K562 (cell line): ENCODE data around the gene ARHGAP25. TPM values are rescaled to one million over a fixed set of nuclear protein-coding genes. Genes with fewer than 3 reads are reported as not detected.

ENCODE experiments used
- ATAC-seq: fragments of 200-7000 bp; cut with Tn5 transposase; 3 replicates; pipeline ENCODE4 v1.9.1; 2020; ENCODE audit warnings: moderate library complexity
- BruUV-seq: library from RNA; stranded (reverse); fragments of 400-500 nt; replicated peaks from 2 replicates; lab custom pipeline; 2021; lab: Mats Ljungman, UMichigan
- CTCF ChIA-PET: fragments of 300-600 bp; formaldehyde crosslinking; extraction: SDS; loops from one replicate; lab custom pipeline; 2021; ENCODE audit warnings: low intra/inter-chr PET ratio; lab: Yijun Ruan, JAX
- POLR2A ChIA-PET: fragments of 300-600, 350-650 bp; sonication (Branson Sonifier 250); formaldehyde crosslinking; extraction: SDS; loops from one replicate; lab custom pipeline; 2021; ENCODE audit warnings: antibody characterized with exemption, inconsistent platforms; lab: Yijun Ruan, JAX
- DNase-seq, 4 experiments: peaks; one replicate each; pipeline versions ENCODE4 v3.0.0 to v3.0.0-alpha.2; 2011 to 2018; ENCODE audit warnings: low spot score in 3 of 4, mixed read lengths in 3 of 4; ENCODE audit errors: extremely low read depth in 1 of 4
- FAIRE-seq: peaks from 2 replicates; lab custom pipeline; 2011; peaks lifted over from hg19 to GRCh38; lab: Jason Lieb, UNC
- H2AFZ ChIP-seq: 2 replicates; pipeline ENCODE4 v1.6.0; 2011; ENCODE audit warnings: low read depth, low read length, control low read depth, inconsistent platforms
- H3K27ac ChIP-seq: fragments of 200-600 bp; 3 replicates; pipeline ENCODE4 v1.8.0; 2011; ENCODE audit warnings: low read depth, mild to moderate bottlenecking, control low read depth, inconsistent platforms, low read length, moderate library complexity, mixed read lengths; ENCODE audit errors: extremely low read depth
- H3K27me3 ChIP-seq, 2 experiments: fragments of 300-600 bp in 1 of 2; 2 replicates in 1 of 2; 3 replicates in 1 of 2; pipeline versions ENCODE4 v1.6.0 to v1.8.0; 2011; ENCODE audit warnings: inconsistent platforms in 2 of 2, low read length in 2 of 2, mild to moderate bottlenecking in 1 of 2, mixed read lengths in 1 of 2, moderate library complexity in 1 of 2; ENCODE audit not compliant: control insufficient read depth in 2 of 2, insufficient read depth in 2 of 2
- H3K36me3 ChIP-seq: fragments of 300-600 bp; 3 replicates; pipeline ENCODE4 v1.8.0; 2011; ENCODE audit warnings: mild to moderate bottlenecking, low read length, inconsistent platforms; ENCODE audit not compliant: control insufficient read depth, insufficient read depth
- H3K4me1 ChIP-seq, 2 experiments: fragments of 200-600 bp in 1 of 2; replicated peaks in 1 of 2; 2 replicates in 1 of 2; 3 replicates in 1 of 2; pipeline versions ENCODE4 v1.5.1 to v1.8.0; 2011; ENCODE audit warnings: inconsistent platforms in 2 of 2, low read length in 2 of 2, mild to moderate bottlenecking in 1 of 2, mixed read lengths in 1 of 2, moderate library complexity in 1 of 2; ENCODE audit not compliant: control insufficient read depth in 2 of 2, insufficient read depth in 2 of 2
- H3K4me2 ChIP-seq: 2 replicates; pipeline ENCODE4 v1.6.1; 2011; ENCODE audit warnings: low read length, control low read depth, inconsistent platforms, mixed read lengths; ENCODE audit not compliant: insufficient read depth
- H3K4me3 ChIP-seq: fragments of 200-600 bp; sonication (generic), shearing (Covaris generic); 2 replicates; pipeline ENCODE4 v1.5.1; 2016; ENCODE audit warnings: control low read depth, inconsistent platforms
- H3K79me2 ChIP-seq: fragments of 200-600 bp; 3 replicates; pipeline ENCODE4 v1.8.0; 2011; ENCODE audit warnings: low read length, inconsistent platforms; ENCODE audit not compliant: control insufficient read depth, insufficient read depth
- H3K9ac ChIP-seq, 2 experiments: 2 replicates each; pipeline versions ENCODE4 v1.6.0 to v1.6.1; 2011; ENCODE audit warnings: low read depth in 2 of 2, low read length in 2 of 2, control low read depth in 1 of 2, inconsistent platforms in 1 of 2, mild to moderate bottlenecking in 1 of 2, mixed read lengths in 1 of 2; ENCODE audit not compliant: insufficient read depth in 1 of 2
- H3K9me1 ChIP-seq: one replicate; pipeline ENCODE4 v1.6.0; 2011; ENCODE audit warnings: inconsistent platforms, mild to moderate bottlenecking, low read length, moderate library complexity; ENCODE audit not compliant: control insufficient read depth, insufficient read depth
- H3K9me3 ChIP-seq: replicated peaks from 2 replicates; pipeline ENCODE4 v1.5.1; 2011; ENCODE audit warnings: low read depth, low read length, inconsistent platforms; ENCODE audit not compliant: control insufficient read depth, insufficient read depth
- H4K20me1 ChIP-seq: replicated peaks from 2 replicates; pipeline ENCODE4 v1.6.1; 2011; ENCODE audit warnings: low read length, inconsistent platforms, mixed read lengths; ENCODE audit not compliant: control insufficient read depth, insufficient read depth
- ARID1B ChIP-seq: fragments of 450-650 bp; IDR thresholded peaks from 2 replicates; pipeline ENCODE4 v1.6.1; 2016; ENCODE audit warnings: antibody characterized with exemption, mild to moderate bottlenecking, inconsistent platforms
- CTBP1 ChIP-seq: fragments of 450-650 bp; IDR thresholded peaks from 2 replicates; pipeline ENCODE4 v1.6.1; 2016; ENCODE audit warnings: borderline replicate concordance
- ELF1 ChIP-seq: fragments of 200-800 bp; sonication (Bioruptor generic); IDR thresholded peaks from 2 replicates; pipeline ENCODE4 v1.6.1; 2016; ENCODE audit warnings: missing genetic modification characterization, missing compliant biosample characterization
- EP300 ChIP-seq: IDR thresholded peaks from 2 replicates; pipeline ENCODE4 v1.6.1; 2012; ENCODE audit warnings: low read length, improper control_type of control experiment
- FOXA3 ChIP-seq, 2 experiments: fragments of 450-650 bp in 1 of 2; sonication (generic) in 1 of 2; formaldehyde crosslinking; IDR thresholded peaks in 1 of 2; conservative IDR thresholded peaks in 1 of 2; 2 replicates each; pipeline versions ENCODE4 v1.4.0 to v1.8.0; 2020 to 2022; ENCODE audit warnings: mild to moderate bottlenecking in 2 of 2, missing genetic modification reagents in 1 of 2
- FOXK2 ChIP-seq, 2 experiments: fragments of 450-650 bp; IDR thresholded peaks in 1 of 2; conservative IDR thresholded peaks in 1 of 2; 2 replicates each; pipeline ENCODE4 v1.6.1; 2016; ENCODE audit warnings: low read depth in 2 of 2, mild to moderate bottlenecking in 1 of 2
- FOXM1 ChIP-seq, 2 experiments: fragments of 450-650 bp in 1 of 2; sonication (generic) in 1 of 2; formaldehyde crosslinking in 1 of 2; IDR thresholded peaks; 2 replicates each; pipeline versions ENCODE4 v1.6.1 to v1.9.0; 2017 to 2022; ENCODE audit warnings: low read depth in 2 of 2, mild to moderate bottlenecking in 2 of 2, missing genetic modification reagents in 1 of 2, moderate library complexity in 1 of 2
- GABPA ChIP-seq: fragments of 200-800 bp; sonication (Bioruptor generic); conservative IDR thresholded peaks from 2 replicates; pipeline ENCODE4 v1.6.1; 2016; ENCODE audit warnings: low read depth, missing genetic modification characterization, missing compliant biosample characterization
- JUND ChIP-seq, 2 experiments: IDR thresholded peaks; 2 replicates in 1 of 2; 3 replicates in 1 of 2; pipeline ENCODE4 v1.6.1; 2011; ENCODE audit warnings: borderline replicate concordance in 2 of 2, low read depth in 2 of 2, low read length in 2 of 2, improper control_type of control experiment in 1 of 2, missing biosample characterization in 1 of 2, missing genetic modification characterization in 1 of 2, missing genetic modification reagents in 1 of 2
- MECOM ChIP-seq: fragments of 250-450 bp; sonication (Bioruptor Pico); IDR thresholded peaks from 2 replicates; pipeline ENCODE4 v1.8.0; 2022; ENCODE audit warnings: inconsistent platforms
- MEIS2 ChIP-seq: fragments of 450-650 bp; IDR thresholded peaks from 2 replicates; pipeline ENCODE4 v1.6.1; 2014; ENCODE audit warnings: mild to moderate bottlenecking; ENCODE audit not compliant: partially characterized antibody
- NONO ChIP-seq, 2 experiments: fragments of 200-400 bp in 1 of 2; fragments of 450-650 bp in 1 of 2; formaldehyde crosslinking in 1 of 2; IDR thresholded peaks; 2 replicates each; pipeline ENCODE4 v1.6.1; 2017; ENCODE audit warnings: low read depth in 2 of 2, mild to moderate bottlenecking in 2 of 2, moderate library complexity in 2 of 2, low read length in 1 of 2
- SMAD2 ChIP-seq: fragments of 150-350 bp; IDR thresholded peaks from 2 replicates; pipeline ENCODE4 v1.6.1; 2014; ENCODE audit warnings: low read depth, mild to moderate bottlenecking, low read length
- SMARCA4 ChIP-seq: fragments of 450-650 bp; IDR thresholded peaks from 2 replicates; pipeline ENCODE4 v1.6.1; 2016
- SMARCC2 ChIP-seq: fragments of 450-650 bp; IDR thresholded peaks from 2 replicates; pipeline ENCODE4 v1.6.1; 2017; ENCODE audit warnings: antibody characterized with exemption, moderate library complexity, mild to moderate bottlenecking, low read depth
- ZNF311 ChIP-seq: fragments of 250-450 bp; sonication (Bioruptor Pico); IDR thresholded peaks from 2 replicates; pipeline ENCODE4 v1.4.0; 2020; ENCODE audit warnings: mild to moderate bottlenecking, moderate library complexity
- ZNF592 ChIP-seq: fragments of 450-650 bp; IDR thresholded peaks from 2 replicates; pipeline ENCODE4 v1.6.1; 2017; ENCODE audit warnings: antibody characterized with exemption, mild to moderate bottlenecking
- WGBS: fragments of 100-300 bp; shearing (Covaris generic); methylation state at CpG from one replicate; pipeline ENCODE4 v1.1.6; 2016; ENCODE audit warnings: low coverage, mixed read lengths; ENCODE audit not compliant: insufficient coverage; ENCODE audit errors: missing lambda C conversion rate; 5-methylcytosine and 5-hydroxymethylcytosine counted together
- in situ Hi-C: fragments of 300-500 bp; cut with MboI; formaldehyde crosslinking; loops from 4 replicates; pipeline ENCODE4 v1.15.0; 2018; ENCODE audit warnings: inconsistent platforms, mixed read lengths
- intact Hi-C: fragments of 100-400 bp; cut with micrococcal nuclease; formaldehyde crosslinking; loops from 2 replicates; pipeline ENCODE4 v1.14.2; 2022
- polyA plus RNA-seq, 8 experiments: library from polyadenylated mRNA; depleted of rRNA in 4 of 8; stranded (reverse) in 5 of 8; unstranded in 3 of 8; fragments of >200 nt; fragmentation: Nextera tagmentation in 2 of 8; fragmentation: Illumina TruSeq in 1 of 8; extraction: Ambion mirVana in 2 of 8; extraction: Trizol in 1 of 8; gene quantifications; 2 replicates each; pipeline versions ENCODE4 v1.2.1 to v1.2.3, GENCODE V29; 2011 to 2014; ENCODE audit warnings: inconsistent platforms in 1 of 8, missing spikeins in 1 of 8
- total RNA-seq, 7 experiments: library from RNA; depleted of rRNA in 6 of 7; stranded (reverse); fragments of >200 nt in 6 of 7; fragmentation: Illumina TruSeq in 2 of 7; extraction: Trizol in 2 of 7; gene quantifications; 2 replicates each; pipeline versions ENCODE4 v1.2.1 to v1.2.3, GENCODE V29; 2011 to 2021; ENCODE audit warnings: low replicate concordance in 1 of 7
- TF ChIP-seq, protein P1 (sequence below): fragments of 250-450 bp; sonication (Bioruptor Pico); IDR thresholded peaks from 2 replicates; pipeline ENCODE4 v1.8.0; 2022; ENCODE audit warnings: moderate library complexity, mild to moderate bottlenecking, inconsistent platforms

Gene ARHGAP25
- total and polyA plus RNA-seq, 9 of the 15 experiments (the other 6 are each of a cell fraction or from before 2014, with no cell fraction given), result 4.9 to 14.8 (median 10.7) TPM

- no peaks in the 10 kb centered on the region for H3K9me3 ChIP-seq
- 5% methylated on average over 2 of the region's 2 CpGs for WGBS
- H3K27ac ChIP-seq, result no peak overlapping the region
- no TSS peak for BruUV-seq
- no peaks in the 10 kb centered on the region for H3K27me3 ChIP-seq
- no peak overlapping the region for H3K4me2 ChIP-seq
- FAIRE-seq (peak; percentile 56), DNase-seq (peak in 1 of 4 experiments; percentile 54), ATAC-seq (0 out of 3 replicates have a peak, but pooled peaks have one; percentile 44)
- in situ Hi-C loops, result no loop called here
- no peaks in the 10 kb centered on the region for H3K36me3 ChIP-seq
- intact Hi-C loops, result no loop called here
- ChIA-PET CTCF (no interaction called here), POLR2A (interaction anchor here (0.6 to 1.4 kb wide), 5 partner anchors 9 to 19 kb away, joined by 3 to 6 read pairs (median 4); no protein-coding TSS in a partner anchor)
- H3K9me1 ChIP-seq, result no peaks in the 10 kb centered on the region
- H4K20me1 ChIP-seq, result no peaks in the 10 kb centered on the region
- no peak overlapping the region for H3K4me3 ChIP-seq
- peak overlapping the region; percentile 7; the same call in 1 of the 2 replicates for H2AFZ ChIP-seq
- peaks cover 0 to 12% of the 10 kb centered on the region in 2 experiments; a peak in 3 of 5 replicates for H3K4me1 ChIP-seq
- H3K9ac ChIP-seq, result no peak overlapping the region
- no peaks in the 10 kb centered on the region for H3K79me2 ChIP-seq
- TF ChIP-seq ZNF311 (CRISPR knock-in tag), result no peak
- peak; percentile 33; the same call in 1 of the 2 replicates for TF ChIP-seq SMARCC2
- TF ChIP-seq GABPA (tag), result peak; percentile 64
- peak; percentile 49; the same call in 1 of the 2 replicates for TF ChIP-seq ZNF592
- peak; percentile 63 to 73; a peak in 3 of 4 replicates for TF ChIP-seq FOXK2 (conservative IDR thresholded peaks at IDR 0.05 in 1 of 2, IDR thresholded peaks at IDR 0.05 in 1 of 2; ENCODE audit: low read depth in 2 of 2)
- TF ChIP-seq JUND (IDR thresholded peaks at IDR 0.05; ENCODE audit: borderline replicate concordance, low read depth, low read length), result no peak
- TF ChIP-seq JUND (tag; IDR thresholded peaks at IDR 0.05; ENCODE audit: borderline replicate concordance, low read depth, low read length), result peak; percentile 56; the same call in 2 of the 3 replicates
- peak; percentile 52; the same call in 1 of the 2 replicates for TF ChIP-seq CTBP1
- TF ChIP-seq SMAD2, result no peak
- TF ChIP-seq FOXA3 (CRISPR knock-in tag; conservative IDR thresholded peaks at IDR 0.05 in 1 of 2, IDR thresholded peaks at IDR 0.05 in 1 of 2), result peak in 1 of 2 experiments; percentile 55; a peak in 2 of 4 replicates
- TF ChIP-seq ARID1B, result peak; percentile 63
- peak; percentile 86 for TF ChIP-seq MECOM (CRISPR knock-in tag)
- peak; percentile 45; the same call in 1 of the 2 replicates for TF ChIP-seq FOXM1 (IDR thresholded peaks at IDR 0.05; ENCODE audit: low read depth)
- no peak for TF ChIP-seq FOXM1 (CRISPR knock-in tag; IDR thresholded peaks at IDR 0.05; ENCODE audit: low read depth)
- peak; percentile 51 for TF ChIP-seq EP300
- TF ChIP-seq, protein P1, sequence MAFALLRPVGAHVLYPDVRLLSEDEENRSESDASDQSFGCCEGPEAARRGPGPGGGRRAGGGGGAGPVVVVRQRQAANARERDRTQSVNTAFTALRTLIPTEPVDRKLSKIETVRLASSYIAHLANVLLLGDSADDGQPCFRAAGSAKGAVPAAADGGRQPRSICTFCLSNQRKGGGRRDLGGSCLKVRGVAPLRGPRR (CRISPR knock-in tag), result no peak
- TF ChIP-seq SMARCA4, result peak; percentile 54; the same call in 1 of the 2 replicates
- TF ChIP-seq MEIS2, result peak; percentile 98
- TF ChIP-seq NONO (IDR thresholded peaks at IDR 0.05; ENCODE audit: low read depth in 2 of 2, low read length in 1 of 2), result no peak
- TF ChIP-seq ELF1 (tag), result peak; percentile 64
Observed at GRCh38 chr2:68870215-68870614, 135.6 kb downstream of the ARHGAP25 start.
